ENCODE results near the gene GALNT8.

GALNT8 gene

DNA sequence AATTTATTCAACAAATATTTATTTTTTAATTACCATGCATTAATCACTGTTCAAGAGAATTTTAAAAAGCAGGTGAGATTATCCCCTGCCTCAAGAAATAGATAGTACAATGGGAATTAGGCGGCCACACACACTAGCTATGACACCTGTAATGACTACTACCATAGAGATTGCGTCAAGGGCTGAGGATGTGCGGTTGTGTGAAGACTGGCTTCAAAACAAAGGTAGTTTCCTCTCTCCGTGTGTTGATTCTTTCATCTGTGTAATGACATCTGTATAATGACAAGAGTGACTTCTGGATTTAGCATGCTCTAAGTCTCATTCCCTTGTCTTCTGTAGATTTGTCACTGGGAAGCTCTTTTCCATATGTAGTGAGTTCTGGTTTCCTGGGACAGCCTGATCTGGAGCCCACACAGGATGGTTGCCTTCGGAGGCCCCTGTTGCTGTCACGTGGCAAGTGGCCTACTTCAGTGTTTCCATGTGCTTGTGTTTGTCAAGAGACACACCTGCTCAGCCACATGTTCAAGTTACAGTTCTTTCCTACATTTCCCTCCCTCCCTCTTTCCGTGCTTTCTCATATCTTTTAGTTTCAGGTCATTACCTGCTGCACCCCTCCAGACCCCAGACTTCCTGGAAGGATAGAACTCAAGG is 64.3 kb downstream of the GALNT8 start:
- TF ChIP-seq, protein P1, sequence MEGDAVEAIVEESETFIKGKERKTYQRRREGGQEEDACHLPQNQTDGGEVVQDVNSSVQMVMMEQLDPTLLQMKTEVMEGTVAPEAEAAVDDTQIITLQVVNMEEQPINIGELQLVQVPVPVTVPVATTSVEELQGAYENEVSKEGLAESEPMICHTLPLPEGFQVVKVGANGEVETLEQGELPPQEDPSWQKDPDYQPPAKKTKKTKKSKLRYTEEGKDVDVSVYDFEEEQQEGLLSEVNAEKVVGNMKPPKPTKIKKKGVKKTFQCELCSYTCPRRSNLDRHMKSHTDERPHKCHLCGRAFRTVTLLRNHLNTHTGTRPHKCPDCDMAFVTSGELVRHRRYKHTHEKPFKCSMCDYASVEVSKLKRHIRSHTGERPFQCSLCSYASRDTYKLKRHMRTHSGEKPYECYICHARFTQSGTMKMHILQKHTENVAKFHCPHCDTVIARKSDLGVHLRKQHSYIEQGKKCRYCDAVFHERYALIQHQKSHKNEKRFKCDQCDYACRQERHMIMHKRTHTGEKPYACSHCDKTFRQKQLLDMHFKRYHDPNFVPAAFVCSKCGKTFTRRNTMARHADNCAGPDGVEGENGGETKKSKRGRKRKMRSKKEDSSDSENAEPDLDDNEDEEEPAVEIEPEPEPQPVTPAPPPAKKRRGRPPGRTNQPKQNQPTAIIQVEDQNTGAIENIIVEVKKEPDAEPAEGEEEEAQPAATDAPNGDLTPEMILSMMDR (IDR thresholded peaks at IDR 0.05; ENCODE audit: extremely low read depth, missing control alignments): no peak
- DNase-seq (ENCODE audit: low spot score): no peak

DNA sequence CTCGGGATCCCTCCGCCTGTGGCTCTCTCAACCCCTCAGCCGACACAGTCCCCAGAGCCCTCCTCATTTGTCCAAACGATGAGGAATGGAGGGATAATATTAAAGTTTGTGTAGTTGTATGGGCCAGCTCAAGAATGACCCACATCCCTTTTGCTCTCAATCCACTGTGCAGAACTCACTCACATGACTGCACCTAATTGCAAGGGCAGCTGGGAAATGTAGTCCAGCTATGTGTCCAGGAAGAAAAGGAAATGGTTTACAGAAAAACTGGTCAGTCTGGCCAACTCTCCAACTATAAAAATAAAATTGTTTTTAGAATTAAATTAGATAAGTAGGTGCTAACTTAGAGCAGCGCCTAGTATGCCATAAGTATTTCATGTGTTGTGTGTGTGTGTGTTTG is 66.6 kb downstream of the GALNT8 start:
- no peak for DNase-seq (ENCODE audit: low spot score)
- TF ChIP-seq, protein P1 (IDR thresholded peaks at IDR 0.05; ENCODE audit: extremely low read depth, missing control alignments): no peak

DNA sequence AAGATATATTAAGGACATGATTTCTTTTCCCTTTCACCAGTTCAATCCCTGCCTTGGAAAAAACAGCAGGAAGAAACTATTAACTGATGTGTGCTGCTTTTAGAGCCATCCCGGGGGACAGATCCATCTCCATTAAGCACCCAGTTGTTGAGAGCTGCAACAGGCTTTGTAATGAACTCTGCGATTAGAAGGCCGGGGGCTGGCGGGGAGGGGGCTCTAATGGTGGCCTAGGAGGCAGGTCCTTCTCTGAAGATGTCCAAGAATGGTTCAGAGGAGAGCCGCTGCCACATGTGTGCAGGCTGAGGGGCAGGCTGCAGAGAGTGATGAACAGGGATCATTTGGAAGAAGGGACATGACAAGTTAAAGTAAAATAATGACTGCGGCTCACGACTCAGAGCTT is 67.8 kb downstream of the GALNT8 start:
- no peak for DNase-seq (ENCODE audit: low spot score)
- TF ChIP-seq, protein P1 (IDR thresholded peaks at IDR 0.05; ENCODE audit: extremely low read depth, missing control alignments): no peak

DNA sequence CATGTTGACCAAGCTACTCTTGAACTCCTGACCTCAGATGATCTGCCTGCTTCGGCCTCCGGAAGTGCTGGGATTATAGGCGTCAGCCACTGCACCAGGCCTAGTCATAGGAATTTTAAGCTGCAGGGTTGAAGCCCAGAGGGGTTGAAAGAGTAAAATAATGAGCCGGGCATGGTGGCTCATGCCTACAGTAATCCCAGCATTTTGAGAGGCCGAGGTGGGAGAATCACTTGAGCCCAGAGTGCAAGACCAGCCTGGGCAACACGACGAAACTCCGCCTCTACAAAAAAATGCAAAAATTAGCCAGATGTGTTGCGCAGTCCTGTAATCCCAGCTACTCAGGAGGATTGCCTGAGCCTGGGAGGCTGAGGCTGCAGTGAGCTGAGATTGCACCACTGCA is 69.6 kb downstream of the GALNT8 start:
- no peak for DNase-seq (ENCODE audit: low spot score)
- TF ChIP-seq, protein P1 (IDR thresholded peaks at IDR 0.05; ENCODE audit: extremely low read depth, missing control alignments): no peak

DNA sequence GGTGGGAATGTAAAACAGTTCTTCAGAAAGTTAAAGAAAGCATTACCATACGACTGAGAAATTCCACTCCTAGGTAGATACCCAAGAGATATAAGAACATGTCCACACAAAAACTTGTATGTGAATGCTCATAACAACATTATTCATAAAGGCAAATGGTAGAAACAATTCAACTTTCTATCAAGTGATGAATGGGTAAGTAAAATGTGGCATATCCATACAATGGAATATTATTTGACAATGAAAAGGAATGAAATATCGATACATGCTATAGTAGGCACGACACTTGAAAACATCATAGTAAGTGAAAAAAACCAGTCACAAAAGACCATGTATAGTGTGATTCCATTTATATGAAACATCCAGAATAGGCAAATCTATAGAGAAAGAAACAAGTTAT is 71.3 kb downstream of the GALNT8 start:
- TF ChIP-seq, protein P1 (IDR thresholded peaks at IDR 0.05; ENCODE audit: extremely low read depth, missing control alignments): no peak
- DNase-seq (ENCODE audit: low spot score): no peak

DNA sequence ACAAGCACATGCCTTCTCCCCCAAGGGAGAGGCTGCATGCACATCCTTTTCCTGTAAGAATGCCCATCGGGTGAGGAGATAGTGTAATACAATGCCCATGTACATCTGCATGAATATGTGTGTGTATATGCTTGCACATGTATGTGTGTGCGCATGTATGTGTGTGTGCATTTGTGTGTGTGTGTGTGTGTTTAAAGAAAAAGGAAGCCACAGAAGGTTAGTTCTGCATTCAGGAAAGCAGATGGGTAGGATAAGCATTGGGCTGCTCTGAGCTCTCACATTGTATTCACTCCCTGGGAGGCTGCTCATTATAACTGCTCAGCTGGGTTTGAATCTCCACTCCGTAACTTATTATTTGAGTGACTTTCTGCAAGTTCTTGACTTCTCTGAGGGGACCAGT is 74.3 kb downstream of the GALNT8 start:
- TF ChIP-seq, protein P1 (IDR thresholded peaks at IDR 0.05; ENCODE audit: extremely low read depth, missing control alignments): no peak
- no peak for DNase-seq (ENCODE audit: low spot score)

DNA sequence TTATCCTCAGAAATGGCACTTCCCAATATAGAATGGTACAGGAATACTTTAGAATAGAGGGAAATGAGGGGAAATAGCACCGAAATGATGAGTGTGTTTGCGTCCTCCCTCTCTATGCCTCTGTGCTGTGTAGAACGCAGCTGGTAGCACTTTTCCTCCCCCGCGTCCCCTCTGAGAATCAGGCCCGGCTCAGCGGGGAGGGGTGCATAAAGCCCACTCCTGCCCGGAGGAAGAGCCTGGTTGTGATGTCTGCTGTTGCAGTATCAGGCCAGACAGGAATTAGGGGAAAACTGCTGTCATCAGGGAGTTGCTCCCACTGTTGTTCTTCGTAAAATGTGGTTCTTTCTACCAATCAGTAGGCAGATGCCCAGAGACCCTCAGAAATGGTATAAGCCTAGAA is 76.0 kb downstream of the GALNT8 start:
- TF ChIP-seq, protein P1 (IDR thresholded peaks at IDR 0.05; ENCODE audit: extremely low read depth, missing control alignments): no peak
- DNase-seq (ENCODE audit: low spot score): no peak
